ENCODE data around the gene SPINDOC.

Gene SPINDOC

GRCh38 chr11:63785823-63786222 is 27.4 kb upstream of the SPINDOC start:
- no peak for DNase-seq (ENCODE audit: low read depth)

- no peak for DNase-seq (ENCODE audit: low read depth)
These were observed 21.6 kb upstream of the SPINDOC start for GRCh38 chr11:63791495-63792167.

- DNase-seq (ENCODE audit: low read depth), result no peak
These were observed 20.1 kb upstream of the SPINDOC start for GRCh38 chr11:63793161-63793560.

- DNase-seq (ENCODE audit: low read depth), result no peak
These were observed 18.2 kb upstream of the SPINDOC start for GRCh38 chr11:63795066-63795465.

- no peak for DNase-seq (ENCODE audit: low read depth)
These were observed 12.3 kb upstream of the SPINDOC start for GRCh38 chr11:63800921-63801320.

GRCh38 chr11:63802637-63803414 is 10.4 kb upstream of the SPINDOC start:
- DNase-seq (ENCODE audit: low read depth), result peak; percentile 87

- DNase-seq (ENCODE audit: low read depth), result no peak
These were observed 9.0 kb upstream of the SPINDOC start for GRCh38 chr11:63804259-63804658.

- peak; percentile 48 for DNase-seq (ENCODE audit: low read depth)
These were observed 7.3 kb upstream of the SPINDOC start for GRCh38 chr11:63805844-63806415.

GRCh38 chr11:63810383-63810782 is 2.9 kb upstream of the SPINDOC start:
- DNase-seq (ENCODE audit: low read depth), result peak; percentile 42

GRCh38 chr11:63811522-63811921 is 1.7 kb upstream of the SPINDOC start:
- DNase-seq (ENCODE audit: low read depth), result no peak

GRCh38 chr11:63813563-63814382 is 517 bp downstream of the SPINDOC start:
- DNase-seq (ENCODE audit: low read depth), result peak; percentile 39

GRCh38 chr11:63814383-63814736 is 1.1 kb downstream of the SPINDOC start:
- no peak for DNase-seq (ENCODE audit: low read depth)

- DNase-seq (ENCODE audit: low read depth), result no peak
These were observed 2.9 kb downstream of the SPINDOC start for GRCh38 chr11:63816166-63816565.

- no peak for DNase-seq (ENCODE audit: low read depth)
These were observed 3.5 kb downstream of the SPINDOC start for GRCh38 chr11:63816732-63817131.

- no peak for DNase-seq (ENCODE audit: low read depth)
These were observed 4.7 kb downstream of the SPINDOC start for GRCh38 chr11:63817758-63818498.

GRCh38 chr11:63818609-63819008 is 5.4 kb downstream of the SPINDOC start:
- DNase-seq (ENCODE audit: low read depth), result no peak

- no peak for DNase-seq (ENCODE audit: low read depth)
These were observed 8.2 kb downstream of the SPINDOC start for GRCh38 chr11:63821411-63821810.

- DNase-seq (ENCODE audit: low read depth), result no peak
These were observed 13.4 kb downstream of the SPINDOC start for GRCh38 chr11:63826471-63827190.

GRCh38 chr11:63829823-63830489 is 16.7 kb downstream of the SPINDOC start:
- peak; percentile 45 for DNase-seq (ENCODE audit: low read depth)

GRCh38 chr11:63831326-63831725 is 18.1 kb downstream of the SPINDOC start:
- no peak for DNase-seq (ENCODE audit: low read depth)
